ENCODE results near the gene LRRC4C. TPM values are rescaled to one million over a fixed set of nuclear protein-coding genes. Genes with fewer than 3 reads are reported as not detected.

LRRC4C gene
- total and polyA plus RNA-seq, 10 of the 15 experiments (the other 5 are each of a cell fraction or from before 2014, with no cell fraction given) = 1.5 TPM; not detected in 9

DNA sequence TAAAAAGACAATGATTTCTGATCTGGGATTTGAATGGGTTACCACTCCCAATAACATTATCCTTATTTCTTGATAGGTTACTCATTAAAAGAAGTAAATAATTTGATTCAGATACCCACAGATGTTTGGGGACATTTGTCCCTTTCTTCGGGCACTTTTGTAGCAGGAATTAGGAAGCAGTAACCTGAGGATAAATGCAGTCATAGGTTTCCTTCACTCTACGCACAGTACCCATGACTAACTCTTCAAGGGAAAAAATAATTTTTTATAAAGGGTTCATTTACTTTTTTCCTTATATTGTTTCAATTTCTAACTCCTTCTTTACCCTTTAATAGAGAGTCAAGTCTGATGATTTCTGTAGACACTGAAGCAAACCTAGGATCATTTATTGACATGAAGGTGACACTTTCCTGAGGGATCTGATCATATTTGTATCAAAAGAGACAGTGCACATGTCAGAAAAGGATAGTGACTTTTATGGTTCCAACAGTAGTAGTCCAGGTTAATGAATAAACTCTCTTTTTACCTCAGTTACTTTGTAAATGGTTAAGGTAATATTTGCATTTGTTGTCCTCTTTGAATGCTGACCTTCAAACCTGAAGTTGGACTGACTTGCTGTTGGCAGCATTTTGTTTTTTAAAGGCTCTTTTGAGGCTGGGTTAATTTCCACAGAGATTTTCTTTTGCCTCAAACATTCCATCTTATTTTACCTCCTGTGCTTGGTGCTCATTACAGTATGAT, 1072.0 kb downstream of the LRRC4C start:
- no TSS peak for BruUV-seq (replicated peaks)
- no peak for FAIRE-seq
- TF ChIP-seq, protein P1, sequence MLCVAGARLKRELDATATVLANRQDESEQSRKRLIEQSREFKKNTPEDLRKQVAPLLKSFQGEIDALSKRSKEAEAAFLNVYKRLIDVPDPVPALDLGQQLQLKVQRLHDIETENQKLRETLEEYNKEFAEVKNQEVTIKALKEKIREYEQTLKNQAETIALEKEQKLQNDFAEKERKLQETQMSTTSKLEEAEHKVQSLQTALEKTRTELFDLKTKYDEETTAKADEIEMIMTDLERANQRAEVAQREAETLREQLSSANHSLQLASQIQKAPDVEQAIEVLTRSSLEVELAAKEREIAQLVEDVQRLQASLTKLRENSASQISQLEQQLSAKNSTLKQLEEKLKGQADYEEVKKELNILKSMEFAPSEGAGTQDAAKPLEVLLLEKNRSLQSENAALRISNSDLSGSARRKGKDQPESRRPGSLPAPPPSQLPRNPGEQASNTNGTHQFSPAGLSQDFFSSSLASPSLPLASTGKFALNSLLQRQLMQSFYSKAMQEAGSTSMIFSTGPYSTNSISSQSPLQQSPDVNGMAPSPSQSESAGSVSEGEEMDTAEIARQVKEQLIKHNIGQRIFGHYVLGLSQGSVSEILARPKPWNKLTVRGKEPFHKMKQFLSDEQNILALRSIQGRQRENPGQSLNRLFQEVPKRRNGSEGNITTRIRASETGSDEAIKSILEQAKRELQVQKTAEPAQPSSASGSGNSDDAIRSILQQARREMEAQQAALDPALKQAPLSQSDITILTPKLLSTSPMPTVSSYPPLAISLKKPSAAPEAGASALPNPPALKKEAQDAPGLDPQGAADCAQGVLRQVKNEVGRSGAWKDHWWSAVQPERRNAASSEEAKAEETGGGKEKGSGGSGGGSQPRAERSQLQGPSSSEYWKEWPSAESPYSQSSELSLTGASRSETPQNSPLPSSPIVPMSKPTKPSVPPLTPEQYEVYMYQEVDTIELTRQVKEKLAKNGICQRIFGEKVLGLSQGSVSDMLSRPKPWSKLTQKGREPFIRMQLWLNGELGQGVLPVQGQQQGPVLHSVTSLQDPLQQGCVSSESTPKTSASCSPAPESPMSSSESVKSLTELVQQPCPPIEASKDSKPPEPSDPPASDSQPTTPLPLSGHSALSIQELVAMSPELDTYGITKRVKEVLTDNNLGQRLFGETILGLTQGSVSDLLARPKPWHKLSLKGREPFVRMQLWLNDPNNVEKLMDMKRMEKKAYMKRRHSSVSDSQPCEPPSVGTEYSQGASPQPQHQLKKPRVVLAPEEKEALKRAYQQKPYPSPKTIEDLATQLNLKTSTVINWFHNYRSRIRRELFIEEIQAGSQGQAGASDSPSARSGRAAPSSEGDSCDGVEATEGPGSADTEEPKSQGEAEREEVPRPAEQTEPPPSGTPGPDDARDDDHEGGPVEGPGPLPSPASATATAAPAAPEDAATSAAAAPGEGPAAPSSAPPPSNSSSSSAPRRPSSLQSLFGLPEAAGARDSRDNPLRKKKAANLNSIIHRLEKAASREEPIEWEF (IDR thresholded peaks at IDR 0.05; ENCODE audit: insufficient replicate concordance, low read depth, low read length) = no peak
- no peak for TF ChIP-seq TCF12 (IDR thresholded peaks at IDR 0.05; ENCODE audit: low read depth, low read length)
- TF ChIP-seq, protein P2, sequence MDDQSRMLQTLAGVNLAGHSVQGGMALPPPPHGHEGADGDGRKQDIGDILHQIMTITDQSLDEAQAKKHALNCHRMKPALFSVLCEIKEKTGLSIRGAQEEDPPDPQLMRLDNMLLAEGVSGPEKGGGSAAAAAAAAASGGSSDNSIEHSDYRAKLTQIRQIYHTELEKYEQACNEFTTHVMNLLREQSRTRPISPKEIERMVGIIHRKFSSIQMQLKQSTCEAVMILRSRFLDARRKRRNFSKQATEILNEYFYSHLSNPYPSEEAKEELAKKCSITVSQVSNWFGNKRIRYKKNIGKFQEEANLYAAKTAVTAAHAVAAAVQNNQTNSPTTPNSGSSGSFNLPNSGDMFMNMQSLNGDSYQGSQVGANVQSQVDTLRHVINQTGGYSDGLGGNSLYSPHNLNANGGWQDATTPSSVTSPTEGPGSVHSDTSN (IDR thresholded peaks at IDR 0.05; ENCODE audit: insufficient replicate concordance, low read depth, low read length) = no peak
- no peak for TF ChIP-seq GABPA (IDR thresholded peaks at IDR 0.05; ENCODE audit: low read depth)
- TF ChIP-seq, protein P3, sequence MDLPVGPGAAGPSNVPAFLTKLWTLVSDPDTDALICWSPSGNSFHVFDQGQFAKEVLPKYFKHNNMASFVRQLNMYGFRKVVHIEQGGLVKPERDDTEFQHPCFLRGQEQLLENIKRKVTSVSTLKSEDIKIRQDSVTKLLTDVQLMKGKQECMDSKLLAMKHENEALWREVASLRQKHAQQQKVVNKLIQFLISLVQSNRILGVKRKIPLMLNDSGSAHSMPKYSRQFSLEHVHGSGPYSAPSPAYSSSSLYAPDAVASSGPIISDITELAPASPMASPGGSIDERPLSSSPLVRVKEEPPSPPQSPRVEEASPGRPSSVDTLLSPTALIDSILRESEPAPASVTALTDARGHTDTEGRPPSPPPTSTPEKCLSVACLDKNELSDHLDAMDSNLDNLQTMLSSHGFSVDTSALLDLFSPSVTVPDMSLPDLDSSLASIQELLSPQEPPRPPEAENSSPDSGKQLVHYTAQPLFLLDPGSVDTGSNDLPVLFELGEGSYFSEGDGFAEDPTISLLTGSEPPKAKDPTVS (IDR thresholded peaks at IDR 0.05; ENCODE audit: low read depth, low read length) = no peak
- TF ChIP-seq, protein P4, sequence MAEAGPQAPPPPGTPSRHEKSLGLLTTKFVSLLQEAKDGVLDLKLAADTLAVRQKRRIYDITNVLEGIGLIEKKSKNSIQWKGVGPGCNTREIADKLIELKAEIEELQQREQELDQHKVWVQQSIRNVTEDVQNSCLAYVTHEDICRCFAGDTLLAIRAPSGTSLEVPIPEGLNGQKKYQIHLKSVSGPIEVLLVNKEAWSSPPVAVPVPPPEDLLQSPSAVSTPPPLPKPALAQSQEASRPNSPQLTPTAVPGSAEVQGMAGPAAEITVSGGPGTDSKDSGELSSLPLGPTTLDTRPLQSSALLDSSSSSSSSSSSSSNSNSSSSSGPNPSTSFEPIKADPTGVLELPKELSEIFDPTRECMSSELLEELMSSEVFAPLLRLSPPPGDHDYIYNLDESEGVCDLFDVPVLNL (IDR thresholded peaks at IDR 0.05; ENCODE audit: low read depth, low read length) = no peak
- TF ChIP-seq, protein P5, sequence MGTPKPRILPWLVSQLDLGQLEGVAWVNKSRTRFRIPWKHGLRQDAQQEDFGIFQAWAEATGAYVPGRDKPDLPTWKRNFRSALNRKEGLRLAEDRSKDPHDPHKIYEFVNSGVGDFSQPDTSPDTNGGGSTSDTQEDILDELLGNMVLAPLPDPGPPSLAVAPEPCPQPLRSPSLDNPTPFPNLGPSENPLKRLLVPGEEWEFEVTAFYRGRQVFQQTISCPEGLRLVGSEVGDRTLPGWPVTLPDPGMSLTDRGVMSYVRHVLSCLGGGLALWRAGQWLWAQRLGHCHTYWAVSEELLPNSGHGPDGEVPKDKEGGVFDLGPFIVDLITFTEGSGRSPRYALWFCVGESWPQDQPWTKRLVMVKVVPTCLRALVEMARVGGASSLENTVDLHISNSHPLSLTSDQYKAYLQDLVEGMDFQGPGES (IDR thresholded peaks at IDR 0.05) = no peak
- no peak for TF ChIP-seq CREM (IDR thresholded peaks at IDR 0.05; ENCODE audit: low read depth)
- TF ChIP-seq, protein P6, sequence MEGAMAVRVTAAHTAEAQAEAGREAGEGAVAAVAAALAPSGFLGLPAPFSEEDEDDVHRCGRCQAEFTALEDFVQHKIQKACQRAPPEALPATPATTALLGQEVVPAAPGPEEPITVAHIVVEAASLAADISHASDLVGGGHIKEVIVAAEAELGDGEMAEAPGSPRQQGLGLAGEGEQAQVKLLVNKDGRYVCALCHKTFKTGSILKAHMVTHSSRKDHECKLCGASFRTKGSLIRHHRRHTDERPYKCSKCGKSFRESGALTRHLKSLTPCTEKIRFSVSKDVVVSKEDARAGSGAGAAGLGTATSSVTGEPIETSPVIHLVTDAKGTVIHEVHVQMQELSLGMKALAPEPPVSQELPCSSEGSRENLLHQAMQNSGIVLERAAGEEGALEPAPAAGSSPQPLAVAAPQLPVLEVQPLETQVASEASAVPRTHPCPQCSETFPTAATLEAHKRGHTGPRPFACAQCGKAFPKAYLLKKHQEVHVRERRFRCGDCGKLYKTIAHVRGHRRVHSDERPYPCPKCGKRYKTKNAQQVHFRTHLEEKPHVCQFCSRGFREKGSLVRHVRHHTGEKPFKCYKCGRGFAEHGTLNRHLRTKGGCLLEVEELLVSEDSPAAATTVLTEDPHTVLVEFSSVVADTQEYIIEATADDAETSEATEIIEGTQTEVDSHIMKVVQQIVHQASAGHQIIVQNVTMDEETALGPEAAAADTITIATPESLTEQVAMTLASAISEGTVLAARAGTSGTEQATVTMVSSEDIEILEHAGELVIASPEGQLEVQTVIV (IDR thresholded peaks at IDR 0.05; ENCODE audit: borderline replicate concordance, partially characterized antibody) = no peak
- no peak for TF ChIP-seq JUNB (IDR thresholded peaks at IDR 0.05)

More for the DNA sequence above, 1072.0 kb downstream of the LRRC4C start:
- Histone ChIP-seq H3K4me1 (ENCODE audit: control insufficient read depth, insufficient read depth, low read length) (no peaks in the 10 kb centered on the region), H3K79me2 (ENCODE audit: control insufficient read depth, insufficient read depth, low read length) (no peaks in the 10 kb centered on the region), H3K9ac (ENCODE audit: control insufficient read depth, insufficient read depth, low read length) (no peak overlapping the region), H3K27ac (ENCODE audit: control insufficient read depth, insufficient read depth) (no peak overlapping the region), H4K20me1 (ENCODE audit: control insufficient read depth, insufficient read depth) (no peaks in the 10 kb centered on the region), H3K4me2 (ENCODE audit: control insufficient read depth, insufficient read depth) (no peak overlapping the region), H3K27me3 (replicated peaks in 1 of 2; ENCODE audit: control insufficient read depth in 2 of 2, insufficient read depth in 2 of 2, low read length in 1 of 2) (no peaks in the 10 kb centered on the region), H2AFZ (ENCODE audit: control insufficient read depth, low read depth, low read length) (no peak overlapping the region), H3K36me3 (ENCODE audit: control insufficient read depth in 2 of 2, insufficient read depth in 2 of 2, low read length in 1 of 2) (no peaks in the 10 kb centered on the region), H3K4me3 (no peak overlapping the region), H3K9me3 (replicated peaks; ENCODE audit: control insufficient read depth, insufficient read depth, low read length) (no peaks in the 10 kb centered on the region)
- RAD21 ChIA-PET (ENCODE audit: unreplicated experiment) = no interaction called here
- in situ Hi-C loops (cut with MboI) (no loop called here), intact Hi-C loops (cut with micrococcal nuclease; ENCODE audit: unreplicated experiment) (no loop called here)
- SMC1A ChIA-PET (ENCODE audit: uncharacterized antibody, unreplicated experiment) = no interaction called here
- no peak for ATAC-seq
- CTCF ChIA-PET = no interaction called here
- 18% methylated on average over 2 of the region's 2 CpGs for WGBS (ENCODE audit: insufficient coverage, insufficient replicate concordance, low lambda C conversion rate, missing lambda C conversion rate)
- POLR2A ChIA-PET = no interaction called here
- DNase-seq (ENCODE audit: low read depth, low spot score) = no peak
